ENCODE results near the gene EML3.

The EML3 gene

GRCh38 chr11:62645671-62645945 is 33.0 kb upstream of the EML3 start:
- Histone ChIP-seq H4K8ac (ENCODE audit: low read depth, low read length) (peak overlapping the region; percentile 94), H3K23ac (ENCODE audit: low read length) (no peak overlapping the region), H2AFZ (ENCODE audit: insufficient read depth, low read length, poor library complexity) (no peak overlapping the region), H3K9ac (ENCODE audit: low read length) (peak overlapping the region; percentile 97), H3K36me3 (ENCODE audit: control insufficient read depth in 1 of 2, insufficient read depth in 2 of 2, low read length in 2 of 2) (peaks cover 32 to 35% of the 10 kb centered on the region in 2 experiments), H4K12ac (ENCODE audit: low read depth, low read length) (no peak overlapping the region), H2BK5ac (ENCODE audit: low read depth, low read length, poor library complexity) (no peak overlapping the region), H2BK12ac (ENCODE audit: low read length) (no peak overlapping the region), H4K91ac (ENCODE audit: low read depth, low read length) (peak overlapping the region; percentile 91), H3K18ac (ENCODE audit: low read length) (no peak overlapping the region), H3K9me3 (ENCODE audit: insufficient read depth, low read depth, low read length) (no peaks in the 10 kb centered on the region), H3K79me1 (ENCODE audit: low read length) (peaks cover 7% of the 10 kb centered on the region), H3K27me3 (ENCODE audit: insufficient read depth, low read length) (no peaks in the 10 kb centered on the region), H3K4ac (ENCODE audit: low read depth, low read length) (peak overlapping the region; percentile 73), H3K4me1 (ENCODE audit: control insufficient read depth in 1 of 2, insufficient read depth in 2 of 2, low read length in 2 of 2) (peaks cover 8 to 9% of the 10 kb centered on the region in 2 experiments), H3K27ac (ENCODE audit: low read depth, low read length) (peak overlapping the region; percentile 89), H3K79me2 (ENCODE audit: control insufficient read depth, insufficient read depth, low read length, poor library complexity) (peaks cover 9% of the 10 kb centered on the region), H2AK5ac (ENCODE audit: low read length) (peak overlapping the region; percentile 1), H3K4me2 (ENCODE audit: low read length) (peak overlapping the region; percentile 62), H3K4me3 (ENCODE audit: low read depth, low read length) (peak overlapping the region; percentile 86), H2BK120ac (ENCODE audit: insufficient read depth, low read length, poor library complexity) (no peak overlapping the region), H3K14ac (ENCODE audit: low read length) (peak overlapping the region; percentile 23)
- WGBS (ENCODE audit: extremely low coverage, insufficient coverage, insufficient read length): no CpG with 5 or more reads among the region's 11 CpGs
- peak in 1 of 2 donors; percentile 12 for DNase-seq

GRCh38 chr11:62644220-62644619 is 31.6 kb upstream of the EML3 start:
- WGBS (ENCODE audit: extremely low coverage, insufficient coverage, insufficient read length): no CpG with 5 or more reads among the region's 8 CpGs
- Histone ChIP-seq H4K91ac (ENCODE audit: low read depth, low read length) (no peak overlapping the region), H3K4me2 (ENCODE audit: low read length) (no peak overlapping the region), H3K79me2 (ENCODE audit: control insufficient read depth, insufficient read depth, low read length, poor library complexity) (peaks cover 9% of the 10 kb centered on the region), H3K18ac (ENCODE audit: low read length) (no peak overlapping the region), H3K4ac (ENCODE audit: low read depth, low read length) (peak overlapping the region; percentile 39), H3K9ac (ENCODE audit: low read length) (no peak overlapping the region), H3K36me3 (ENCODE audit: control insufficient read depth in 1 of 2, insufficient read depth in 2 of 2, low read length in 2 of 2) (peaks cover 28 to 35% of the 10 kb centered on the region in 2 experiments), H3K23ac (ENCODE audit: low read length) (no peak overlapping the region), H2AFZ (ENCODE audit: insufficient read depth, low read length, poor library complexity) (no peak overlapping the region), H3K9me3 (ENCODE audit: insufficient read depth, low read depth, low read length) (no peaks in the 10 kb centered on the region), H3K27ac (ENCODE audit: low read depth, low read length) (no peak overlapping the region), H4K12ac (ENCODE audit: low read depth, low read length) (no peak overlapping the region), H4K8ac (ENCODE audit: low read depth, low read length) (no peak overlapping the region), H3K4me3 (ENCODE audit: low read depth, low read length) (no peak overlapping the region), H3K4me1 (ENCODE audit: control insufficient read depth in 1 of 2, insufficient read depth in 2 of 2, low read length in 2 of 2) (peaks cover 8 to 9% of the 10 kb centered on the region in 2 experiments), H2BK5ac (ENCODE audit: low read depth, low read length, poor library complexity) (no peak overlapping the region), H3K27me3 (ENCODE audit: insufficient read depth, low read length) (no peaks in the 10 kb centered on the region), H2BK120ac (ENCODE audit: insufficient read depth, low read length, poor library complexity) (no peak overlapping the region), H3K14ac (ENCODE audit: low read length) (no peak overlapping the region), H2AK5ac (ENCODE audit: low read length) (no peak overlapping the region), H3K79me1 (ENCODE audit: low read length) (peaks cover 7% of the 10 kb centered on the region), H2BK12ac (ENCODE audit: low read length) (no peak overlapping the region)
- no peak for DNase-seq

GRCh38 chr11:62632492-62632891 is 19.9 kb upstream of the EML3 start:
- Histone ChIP-seq H2BK12ac (ENCODE audit: low read length) (no peak overlapping the region), H2BK120ac (ENCODE audit: insufficient read depth, low read length, poor library complexity) (no peak overlapping the region), H3K79me2 (ENCODE audit: control insufficient read depth, insufficient read depth, low read length, poor library complexity) (no peaks in the 10 kb centered on the region), H2AK5ac (ENCODE audit: low read length) (no peak overlapping the region), H3K4me2 (ENCODE audit: low read length) (no peak overlapping the region), H3K18ac (ENCODE audit: low read length) (no peak overlapping the region), H3K14ac (ENCODE audit: low read length) (no peak overlapping the region), H3K4me3 (ENCODE audit: low read depth, low read length) (no peak overlapping the region), H3K9me3 (ENCODE audit: insufficient read depth, low read depth, low read length) (no peaks in the 10 kb centered on the region), H3K23ac (ENCODE audit: low read length) (no peak overlapping the region), H3K4ac (ENCODE audit: low read depth, low read length) (no peak overlapping the region), H3K79me1 (ENCODE audit: low read length) (no peaks in the 10 kb centered on the region), H3K9ac (ENCODE audit: low read length) (no peak overlapping the region), H3K27ac (ENCODE audit: low read depth, low read length) (no peak overlapping the region), H3K27me3 (ENCODE audit: insufficient read depth, low read length) (no peaks in the 10 kb centered on the region), H4K8ac (ENCODE audit: low read depth, low read length) (no peak overlapping the region), H2AFZ (ENCODE audit: insufficient read depth, low read length, poor library complexity) (no peak overlapping the region), H4K12ac (ENCODE audit: low read depth, low read length) (no peak overlapping the region), H3K4me1 (ENCODE audit: control insufficient read depth in 1 of 2, insufficient read depth in 2 of 2, low read length in 2 of 2) (no peaks in the 10 kb centered on the region), H4K91ac (ENCODE audit: low read depth, low read length) (no peak overlapping the region), H2BK5ac (ENCODE audit: low read depth, low read length, poor library complexity) (no peak overlapping the region), H3K36me3 (ENCODE audit: control insufficient read depth in 1 of 2, insufficient read depth in 2 of 2, low read length in 2 of 2) (peaks cover 76 to 77% of the 10 kb centered on the region in 2 experiments)
- DNase-seq: no peak
- WGBS (ENCODE audit: extremely low coverage, insufficient coverage, insufficient read length): no CpG with 5 or more reads among the region's 6 CpGs

GRCh38 chr11:62627713-62628112 is 15.1 kb upstream of the EML3 start:
- H3K79me1 ChIP-seq (ENCODE audit: low read length): no peaks in the 10 kb centered on the region
- H3K23ac ChIP-seq (ENCODE audit: low read length): no peak overlapping the region
- no peaks in the 10 kb centered on the region for H3K79me2 ChIP-seq (ENCODE audit: control insufficient read depth, insufficient read depth, low read length, poor library complexity)
- no peak overlapping the region for H4K91ac ChIP-seq (ENCODE audit: low read depth, low read length)
- no peak overlapping the region for H3K27ac ChIP-seq (ENCODE audit: low read depth, low read length)
- H3K4ac ChIP-seq (ENCODE audit: low read depth, low read length): no peak overlapping the region
- no peak overlapping the region for H3K4me3 ChIP-seq (ENCODE audit: low read depth, low read length)
- no peak overlapping the region for H4K8ac ChIP-seq (ENCODE audit: low read depth, low read length)
- WGBS (ENCODE audit: extremely low coverage, insufficient coverage, insufficient read length): no CpG with 5 or more reads among the region's 3 CpGs
- no peak overlapping the region for H3K18ac ChIP-seq (ENCODE audit: low read length)
- H2BK12ac ChIP-seq (ENCODE audit: low read length): no peak overlapping the region
- no peak overlapping the region for H3K14ac ChIP-seq (ENCODE audit: low read length)
- H3K27me3 ChIP-seq (ENCODE audit: insufficient read depth, low read length): no peaks in the 10 kb centered on the region
- H3K36me3 ChIP-seq (ENCODE audit: control insufficient read depth in 1 of 2, insufficient read depth in 2 of 2, low read length in 2 of 2): peaks cover 71% of the 10 kb centered on the region in 2 experiments
- no peaks in the 10 kb centered on the region for H3K4me1 ChIP-seq (ENCODE audit: control insufficient read depth in 1 of 2, insufficient read depth in 2 of 2, low read length in 2 of 2)
- H2BK120ac ChIP-seq (ENCODE audit: insufficient read depth, low read length, poor library complexity): no peak overlapping the region
- no peak overlapping the region for H3K4me2 ChIP-seq (ENCODE audit: low read length)
- H4K12ac ChIP-seq (ENCODE audit: low read depth, low read length): no peak overlapping the region
- H2AK5ac ChIP-seq (ENCODE audit: low read length): no peak overlapping the region
- no peaks in the 10 kb centered on the region for H3K9me3 ChIP-seq (ENCODE audit: insufficient read depth, low read depth, low read length)
- H2BK5ac ChIP-seq (ENCODE audit: low read depth, low read length, poor library complexity): no peak overlapping the region
- H3K9ac ChIP-seq (ENCODE audit: low read length): no peak overlapping the region
- DNase-seq: no peak
- H2AFZ ChIP-seq (ENCODE audit: insufficient read depth, low read length, poor library complexity): no peak overlapping the region

Data from trophoblast cell (in vitro differentiated cells and primary cell).